Measurements from ENCODE around the gene CEP104.

The CEP104 gene

GRCh38 chr1:3779265-3779911 lies 77.6 kb downstream of the CEP104 start:
- no peak for TF ChIP-seq CTCF (IDR thresholded peaks at IDR 0.05; ENCODE audit: control insufficient read depth, extremely low read depth, insufficient read depth)
- no peak for DNase-seq (ENCODE audit: low read depth)
- H3K4me3 ChIP-seq (ENCODE audit: low read depth, low read length), result no peak overlapping the region

- H3K4me3 ChIP-seq (ENCODE audit: low read depth, low read length), result no peak overlapping the region
- no peak for TF ChIP-seq CTCF (IDR thresholded peaks at IDR 0.05; ENCODE audit: control insufficient read depth, extremely low read depth, insufficient read depth)
- no peak for DNase-seq (ENCODE audit: low read depth)
Observed at GRCh38 chr1:3778590-3779264, 78.3 kb downstream of the CEP104 start.

GRCh38 chr1:3777647-3778589 lies 79.1 kb downstream of the CEP104 start:
- no peak for TF ChIP-seq CTCF (IDR thresholded peaks at IDR 0.05; ENCODE audit: control insufficient read depth, extremely low read depth, insufficient read depth)
- no peak for DNase-seq (ENCODE audit: low read depth)
- no peak overlapping the region for H3K4me3 ChIP-seq (ENCODE audit: low read depth, low read length)

GRCh38 chr1:3777078-3777547 lies 79.9 kb downstream of the CEP104 start:
- TF ChIP-seq CTCF (IDR thresholded peaks at IDR 0.05; ENCODE audit: control insufficient read depth, extremely low read depth, insufficient read depth), result no peak
- DNase-seq (ENCODE audit: low read depth), result no peak
- H3K4me3 ChIP-seq (ENCODE audit: low read depth, low read length), result no peak overlapping the region

- no peak for DNase-seq (ENCODE audit: low read depth)
- TF ChIP-seq CTCF (IDR thresholded peaks at IDR 0.05; ENCODE audit: control insufficient read depth, extremely low read depth, insufficient read depth), result no peak
- H3K4me3 ChIP-seq (ENCODE audit: low read depth, low read length), result no peak overlapping the region
Observed at GRCh38 chr1:3776231-3776961, 80.6 kb downstream of the CEP104 start.

GRCh38 chr1:3775490-3776230 lies 81.4 kb downstream of the CEP104 start:
- peak; percentile 39 for DNase-seq (ENCODE audit: low read depth)

More at GRCh38 chr1:3775490-3776230, 81.4 kb downstream of the CEP104 start:
- peak; percentile 62 for TF ChIP-seq CTCF (IDR thresholded peaks at IDR 0.05; ENCODE audit: control insufficient read depth, extremely low read depth, insufficient read depth)
- H3K4me3 ChIP-seq (ENCODE audit: low read depth, low read length), result no peak overlapping the region

Data from LNCaP clone FGC (cell line).